ENCODE data around the gene BMPR1B.

BMPR1B gene

GRCh38 chr4:95153182-95153581 is 395.4 kb downstream of the BMPR1B start:
- H3K4me3 ChIP-seq (replicated peaks in 1 of 2; ENCODE audit: low read depth in 2 of 2, low read length in 2 of 2), result no peak overlapping the region
- peak in 1 of 2 donors; percentile 16 for DNase-seq (ENCODE audit: low read depth in 2 of 2)

DNA sequence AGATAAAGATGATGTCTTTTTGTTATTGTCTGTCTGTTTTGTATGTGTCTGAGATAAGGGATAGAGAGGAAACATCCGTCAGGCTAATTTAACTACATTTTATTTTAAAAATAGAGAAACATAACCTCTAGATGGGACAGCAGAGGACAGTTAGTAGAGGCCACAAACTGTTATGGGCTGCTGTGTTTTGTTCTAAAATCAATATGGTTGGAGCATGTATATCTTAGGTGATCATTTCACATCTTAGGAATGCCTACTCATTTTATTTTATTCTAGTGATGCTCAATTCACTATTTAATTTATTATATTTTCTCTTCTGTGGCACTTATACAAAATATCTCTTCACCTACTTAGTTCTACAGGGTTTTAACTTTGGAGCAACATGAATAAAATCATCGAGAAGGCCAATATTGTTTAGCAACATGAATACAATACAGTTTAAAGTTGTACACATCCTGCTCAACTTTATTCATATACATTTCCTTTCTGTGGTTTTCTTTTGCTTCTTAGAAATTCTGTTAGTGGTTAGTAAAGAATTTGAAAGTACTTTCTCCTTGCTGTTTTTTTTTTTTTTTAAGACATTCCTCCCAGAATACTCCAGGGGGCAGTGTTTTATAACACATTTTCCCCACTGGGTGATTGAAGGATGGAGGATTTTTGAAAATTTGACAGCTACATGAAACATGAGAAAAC is 398.1 kb downstream of the BMPR1B start:
- H3K4me3 ChIP-seq (replicated peaks in 1 of 2; ENCODE audit: low read depth in 2 of 2, low read length in 2 of 2), result no peak overlapping the region
- DNase-seq (ENCODE audit: low read depth in 2 of 2), result peak; percentile 49 to 70
- TF ChIP-seq, protein P1, sequence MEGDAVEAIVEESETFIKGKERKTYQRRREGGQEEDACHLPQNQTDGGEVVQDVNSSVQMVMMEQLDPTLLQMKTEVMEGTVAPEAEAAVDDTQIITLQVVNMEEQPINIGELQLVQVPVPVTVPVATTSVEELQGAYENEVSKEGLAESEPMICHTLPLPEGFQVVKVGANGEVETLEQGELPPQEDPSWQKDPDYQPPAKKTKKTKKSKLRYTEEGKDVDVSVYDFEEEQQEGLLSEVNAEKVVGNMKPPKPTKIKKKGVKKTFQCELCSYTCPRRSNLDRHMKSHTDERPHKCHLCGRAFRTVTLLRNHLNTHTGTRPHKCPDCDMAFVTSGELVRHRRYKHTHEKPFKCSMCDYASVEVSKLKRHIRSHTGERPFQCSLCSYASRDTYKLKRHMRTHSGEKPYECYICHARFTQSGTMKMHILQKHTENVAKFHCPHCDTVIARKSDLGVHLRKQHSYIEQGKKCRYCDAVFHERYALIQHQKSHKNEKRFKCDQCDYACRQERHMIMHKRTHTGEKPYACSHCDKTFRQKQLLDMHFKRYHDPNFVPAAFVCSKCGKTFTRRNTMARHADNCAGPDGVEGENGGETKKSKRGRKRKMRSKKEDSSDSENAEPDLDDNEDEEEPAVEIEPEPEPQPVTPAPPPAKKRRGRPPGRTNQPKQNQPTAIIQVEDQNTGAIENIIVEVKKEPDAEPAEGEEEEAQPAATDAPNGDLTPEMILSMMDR (IDR thresholded peaks at IDR 0.05; ENCODE audit: low read depth, low read length), result peak; percentile 61

More at GRCh38 chr4:95153182-95153581, 395.4 kb downstream of the BMPR1B start:
- TF ChIP-seq, protein P1 (IDR thresholded peaks at IDR 0.05; ENCODE audit: low read depth, low read length), result no peak

- DNase-seq (ENCODE audit: low read depth in 2 of 2), result no peak
- H3K4me3 ChIP-seq (replicated peaks in 1 of 2; ENCODE audit: low read depth in 2 of 2, low read length in 2 of 2), result no peak overlapping the region
- TF ChIP-seq, protein P1 (IDR thresholded peaks at IDR 0.05; ENCODE audit: low read depth, low read length), result no peak
Observed at GRCh38 chr4:95156452-95156765, 398.7 kb downstream of the BMPR1B start.

DNA sequence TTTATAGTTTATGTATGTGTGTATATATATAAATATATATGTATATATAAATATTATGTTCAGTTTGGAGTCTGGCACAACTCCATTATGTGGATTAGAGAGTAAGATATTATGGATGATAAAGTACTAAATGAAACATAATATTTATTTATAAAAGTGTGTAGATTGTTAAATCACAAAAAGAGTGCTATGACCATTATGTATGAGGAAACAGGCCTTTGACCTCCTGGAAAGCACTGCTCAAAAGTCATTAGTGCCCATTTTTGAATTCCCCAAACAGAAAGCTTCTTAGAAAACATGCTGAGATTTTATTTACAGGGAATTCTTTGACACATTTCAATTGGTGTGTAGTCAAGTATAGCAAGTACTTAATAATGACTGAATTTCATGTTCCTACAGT is 399.8 kb downstream of the BMPR1B start:
- no peak for DNase-seq (ENCODE audit: low read depth in 2 of 2)
- no peak overlapping the region for H3K4me3 ChIP-seq (replicated peaks in 1 of 2; ENCODE audit: low read depth in 2 of 2, low read length in 2 of 2)
- TF ChIP-seq, protein P1 (IDR thresholded peaks at IDR 0.05; ENCODE audit: low read depth, low read length), result no peak

- H3K4me3 ChIP-seq (replicated peaks in 1 of 2; ENCODE audit: low read depth in 2 of 2, low read length in 2 of 2), result no peak overlapping the region
- TF ChIP-seq, protein P1 (IDR thresholded peaks at IDR 0.05; ENCODE audit: low read depth, low read length), result no peak
- DNase-seq (ENCODE audit: low read depth in 2 of 2), result no peak
Observed at GRCh38 chr4:95158045-95158444, 400.3 kb downstream of the BMPR1B start.

DNA sequence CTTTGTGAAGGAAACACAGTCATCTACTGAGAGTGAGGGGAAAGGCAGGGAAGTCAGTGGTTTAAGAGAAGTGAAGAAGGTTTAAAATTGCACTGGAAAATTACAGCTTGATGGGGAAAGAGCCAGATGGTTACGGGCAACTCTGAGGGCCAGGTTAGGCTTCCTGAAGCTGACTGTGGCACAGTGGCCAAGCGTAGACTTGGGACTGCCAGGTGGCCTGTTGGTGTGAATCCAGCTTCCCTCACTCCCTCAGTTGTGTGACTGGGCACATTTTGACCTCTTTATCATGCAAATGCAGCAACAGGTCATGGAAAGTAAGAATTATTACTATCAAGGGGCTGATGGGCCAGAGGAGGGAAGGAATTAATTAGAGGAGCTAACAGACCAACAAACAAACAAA is 400.9 kb downstream of the BMPR1B start:
- H3K4me3 ChIP-seq (replicated peaks in 1 of 2; ENCODE audit: low read depth in 2 of 2, low read length in 2 of 2), result no peak overlapping the region
- TF ChIP-seq, protein P1 (IDR thresholded peaks at IDR 0.05; ENCODE audit: low read depth, low read length), result no peak
- DNase-seq (ENCODE audit: low read depth in 2 of 2), result no peak

- TF ChIP-seq, protein P1 (IDR thresholded peaks at IDR 0.05; ENCODE audit: low read depth, low read length), result no peak
- no peak overlapping the region for H3K4me3 ChIP-seq (replicated peaks in 1 of 2; ENCODE audit: low read depth in 2 of 2, low read length in 2 of 2)
- DNase-seq (ENCODE audit: low read depth in 2 of 2), result no peak
Observed at GRCh38 chr4:95159384-95159783, 401.6 kb downstream of the BMPR1B start.

Measured in cardiac fibroblast (primary cell).